Fibroblast of lung (primary cell): ENCODE results near the gene SORCS2.

Experiments used
- EZH2 ChIP-seq: IDR thresholded peaks from 2 replicates; pipeline ENCODE4 v1.5.1; 2012; ENCODE audit warnings: low read length, control low read depth, mild to moderate bottlenecking; ENCODE audit errors: missing control alignments
- TF ChIP-seq, protein P1 (sequence below), 2 donors: IDR thresholded peaks in 1 of 2; conservative IDR thresholded peaks in 1 of 2; 1 replicate in 1 of 2; 2 replicates in 1 of 2; pipeline ENCODE4 v1.5.1; 2011 to 2012; ENCODE audit warnings: low read length in 2 of 2, control low read depth in 1 of 2, inconsistent platforms in 1 of 2, low read depth in 1 of 2, mild to moderate bottlenecking in 1 of 2

GRCh38 chr4:7595934-7596461 is 403.7 kb downstream of the SORCS2 start:
- TF ChIP-seq, protein P1, sequence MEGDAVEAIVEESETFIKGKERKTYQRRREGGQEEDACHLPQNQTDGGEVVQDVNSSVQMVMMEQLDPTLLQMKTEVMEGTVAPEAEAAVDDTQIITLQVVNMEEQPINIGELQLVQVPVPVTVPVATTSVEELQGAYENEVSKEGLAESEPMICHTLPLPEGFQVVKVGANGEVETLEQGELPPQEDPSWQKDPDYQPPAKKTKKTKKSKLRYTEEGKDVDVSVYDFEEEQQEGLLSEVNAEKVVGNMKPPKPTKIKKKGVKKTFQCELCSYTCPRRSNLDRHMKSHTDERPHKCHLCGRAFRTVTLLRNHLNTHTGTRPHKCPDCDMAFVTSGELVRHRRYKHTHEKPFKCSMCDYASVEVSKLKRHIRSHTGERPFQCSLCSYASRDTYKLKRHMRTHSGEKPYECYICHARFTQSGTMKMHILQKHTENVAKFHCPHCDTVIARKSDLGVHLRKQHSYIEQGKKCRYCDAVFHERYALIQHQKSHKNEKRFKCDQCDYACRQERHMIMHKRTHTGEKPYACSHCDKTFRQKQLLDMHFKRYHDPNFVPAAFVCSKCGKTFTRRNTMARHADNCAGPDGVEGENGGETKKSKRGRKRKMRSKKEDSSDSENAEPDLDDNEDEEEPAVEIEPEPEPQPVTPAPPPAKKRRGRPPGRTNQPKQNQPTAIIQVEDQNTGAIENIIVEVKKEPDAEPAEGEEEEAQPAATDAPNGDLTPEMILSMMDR (conservative IDR thresholded peaks at IDR 0.05 in 1 of 2, IDR thresholded peaks at IDR 0.05 in 1 of 2; ENCODE audit: low read depth in 1 of 2, low read length in 2 of 2) = no peak
- no peak for TF ChIP-seq EZH2
